ENCODE results near the gene ARHGEF28. TPM values are rescaled to one million over a fixed set of nuclear protein-coding genes. Genes with fewer than 3 reads are reported as not detected.

Gene ARHGEF28
- total and polyA plus RNA-seq, 2 of the 4 experiments (the other 2 are of a cell fraction), result 3.6 to 16.0 TPM

GRCh38 chr5:73856997-73857396 lies 231.0 kb downstream of the ARHGEF28 start:
- H2BK120ac ChIP-seq (ENCODE audit: low read depth, low read length), result no peak overlapping the region
- intact Hi-C loops (cut with micrococcal nuclease), result no loop called here
- no peak overlapping the region for H3K4me2 ChIP-seq (ENCODE audit: low read depth, low read length)
- no CpG with 5 or more reads among the region's 5 CpGs for WGBS, 2 experiments (ENCODE audit: extremely low coverage in 2 of 2, insufficient read length in 1 of 2)
- H3K4ac ChIP-seq (ENCODE audit: low read depth, low read length), result no peak overlapping the region
- H3K4me3 ChIP-seq (ENCODE audit: insufficient read depth, low read depth, low read length), result no peak overlapping the region
- in situ Hi-C loops (cut with MboI; ENCODE audit: low sequenced_read_pairs), result no loop called here
- H3K79me1 ChIP-seq (ENCODE audit: low read depth in 1 of 2, low read length in 2 of 2), result no peaks in the 10 kb centered on the region; a peak in 1 of 4 replicates
- H4K91ac ChIP-seq (ENCODE audit: insufficient read depth, low read depth, low read length), result no peak overlapping the region
- H3K27me3 ChIP-seq (ENCODE audit: control insufficient read depth, insufficient read depth, low read length), result no peaks in the 10 kb centered on the region
- no peak overlapping the region for H3K18ac ChIP-seq (ENCODE audit: low read depth, low read length)
- POLR2A ChIA-PET (ENCODE audit: unreplicated experiment), result no interaction called here
- CTCF ChIA-PET, result no interaction called here
- H3K14ac ChIP-seq (replicated peaks; ENCODE audit: low read depth, low read length), result 0 out of 2 replicates have a peak overlapping the region, but pooled peaks have one; percentile 9
- no peak overlapping the region for H2AK9ac ChIP-seq (replicated peaks; ENCODE audit: low read depth, low read length, poor library complexity)
- TF ChIP-seq CHD1 (IDR thresholded peaks at IDR 0.05; ENCODE audit: low read depth, low read length) (no peak), MAZ (IDR thresholded peaks at IDR 0.05; ENCODE audit: borderline replicate concordance, low read depth, low read length) (no peak), SMC3 (IDR thresholded peaks at IDR 0.05; ENCODE audit: low read depth, low read length) (no peak), POLR2A (IDR thresholded peaks at IDR 0.05; ENCODE audit: low read depth, low read length) (no peak), CEBPB (IDR thresholded peaks at IDR 0.05; ENCODE audit: low read depth, low read length) (no peak), MXI1 (IDR thresholded peaks at IDR 0.05; ENCODE audit: borderline replicate concordance, low read depth, low read length) (no peak), RFX5 (IDR thresholded peaks at IDR 0.05; ENCODE audit: low read depth, low read length) (no peak), BHLHE40 (IDR thresholded peaks at IDR 0.05; ENCODE audit: low read depth, low read length) (no peak), FOS (IDR thresholded peaks at IDR 0.05; ENCODE audit: low read depth, low read length) (no peak), NFE2L2 (IDR thresholded peaks at IDR 0.05; ENCODE audit: low read depth, low read length) (no peak), CTCF (conservative IDR thresholded peaks at IDR 0.05; ENCODE audit: low read depth, low read length) (no peak)
- H3K9me3 ChIP-seq (ENCODE audit: control insufficient read depth, insufficient read depth, low read length), result no peaks in the 10 kb centered on the region
- H2AK5ac ChIP-seq (ENCODE audit: low read depth, low read length), result no peak overlapping the region
- no peak overlapping the region for H3K56ac ChIP-seq (ENCODE audit: extremely low read depth, insufficient read depth, low read length)
- no peak overlapping the region for H2BK20ac ChIP-seq (ENCODE audit: low read depth, low read length)
- no peak overlapping the region for H2BK5ac ChIP-seq (ENCODE audit: low read depth, low read length, poor library complexity, severe bottlenecking)
- ATAC-seq (ENCODE audit: low read depth) (peak; percentile 28; the same call in 1 of the 2 replicates), DNase-seq (no peak)
- no peak overlapping the region for H4K8ac ChIP-seq (ENCODE audit: low read depth in 2 of 2, low read length in 2 of 2)
- BruUV-seq (replicated peaks), result no TSS peak
- H3K9ac ChIP-seq (ENCODE audit: low read depth, low read length), result no peak overlapping the region; the same call in 1 of the 2 replicates
- no peak overlapping the region for H3K27ac ChIP-seq (ENCODE audit: insufficient read depth, low read length)
- peaks cover 3% of the 10 kb centered on the region for H3K4me1 ChIP-seq (ENCODE audit: control insufficient read depth, insufficient read depth, low read length)
- H4K5ac ChIP-seq (ENCODE audit: low read depth, low read length), result no peak overlapping the region
- no peak overlapping the region for H3K23ac ChIP-seq (ENCODE audit: low read depth, low read length)
- no peak overlapping the region for H2AFZ ChIP-seq (replicated peaks; ENCODE audit: low read length, poor library complexity)
- peaks cover 3% of the 10 kb centered on the region for H3K36me3 ChIP-seq (ENCODE audit: control insufficient read depth, insufficient read depth, low read length)
- H3K9me1 ChIP-seq (ENCODE audit: insufficient read depth, low read length), result no peaks in the 10 kb centered on the region; the same call in none of the 2 replicates
- dilution Hi-C loops (cut with HindIII; ENCODE audit: low sequenced_read_pairs, unreplicated experiment), result no loop called here
- no peak overlapping the region for H2BK15ac ChIP-seq (ENCODE audit: low read depth, low read length)
- no peaks in the 10 kb centered on the region for H4K20me1 ChIP-seq (ENCODE audit: insufficient read depth, low read length)
